Prostate gland (tissue), 2 donors: ENCODE results near the gene VWA3A. TPM values are rescaled to one million over a fixed set of nuclear protein-coding genes. Genes with fewer than 3 reads are reported as not detected.
A peak's percentile ranks its signal among the peaks of the same experiment; 100 is the strongest.

Source experiments
- DNase-seq: peaks from one replicate; pipeline ENCODE4 v3.0.0-alpha.2; 2019; ENCODE audit warnings: low spot score
- H3K27ac ChIP-seq, 2 donors: fragments of 200-600 bp; sonication (generic); 2 replicates each; pipeline ENCODE4 v1.5.1; 2017 to 2019
- H3K27me3 ChIP-seq: fragments of 200-600 bp; sonication (generic); replicated peaks from 2 replicates; pipeline ENCODE4 v1.5.1; 2019; ENCODE audit not compliant: insufficient read depth
- H3K36me3 ChIP-seq, 2 donors: fragments of 200-600 bp; sonication (generic); 1 replicate in 1 of 2; 2 replicates in 1 of 2; pipeline versions ENCODE4 v1.5.1 to v1.8.1; 2017 to 2019
- H3K4me1 ChIP-seq: fragments of 200-600 bp; sonication (generic); replicated peaks from 2 replicates; pipeline ENCODE4 v1.5.1; 2019
- H3K4me3 ChIP-seq, 2 donors: fragments of 200-600 bp; sonication (generic); 2 replicates each; pipeline ENCODE4 v1.5.1; 2017 to 2019
- H3K9me3 ChIP-seq: fragments of 200-600 bp; sonication (generic); 2 replicates; pipeline ENCODE4 v1.5.1; 2017
- POLR2A ChIP-seq: fragments of 450-650 bp; IDR thresholded peaks from one replicate; pipeline ENCODE4 v1.6.1; 2016; ENCODE audit warnings: antibody characterized with exemption, mild to moderate bottlenecking
- POLR2AphosphoS5 ChIP-seq: sonication (generic); formaldehyde crosslinking; IDR thresholded peaks from one replicate; pipeline ENCODE4 v1.6.1; 2017; ENCODE audit warnings: antibody characterized with exemption
- WGBS: methylation state at CpG from one replicate; pipeline ENCODE4 v1.1.5; 2018; 5-methylcytosine and 5-hydroxymethylcytosine counted together
- intact Hi-C: fragments of 100-400 bp; cut with DNase I; formaldehyde crosslinking; loops from one replicate; pipeline ENCODE4 v1.14.2; 2022
- total RNA-seq, 2 donors: library from RNA; depleted of rRNA; stranded (reverse); fragments of >200 nt; gene quantifications; one replicate each; pipeline ENCODE4 v1.1.0, GENCODE V29; 2016
- TF ChIP-seq, protein P1 (sequence below), 4 experiments: fragments of 200-600 bp in 2 of 4; fragments of 450-650 bp in 2 of 4; sonication (generic) in 2 of 4; IDR thresholded peaks; 1 replicate in 3 of 4; 2 replicates in 1 of 4; pipeline ENCODE4 v1.5.1; 2016 to 2019; ENCODE audit warnings: antibody characterized with exemption in 4 of 4, mild to moderate bottlenecking in 2 of 4, moderate library complexity in 2 of 4

VWA3A gene
- total RNA-seq, 2 donors from 2014 or later: 0.41 to 2.5 TPM

DNA sequence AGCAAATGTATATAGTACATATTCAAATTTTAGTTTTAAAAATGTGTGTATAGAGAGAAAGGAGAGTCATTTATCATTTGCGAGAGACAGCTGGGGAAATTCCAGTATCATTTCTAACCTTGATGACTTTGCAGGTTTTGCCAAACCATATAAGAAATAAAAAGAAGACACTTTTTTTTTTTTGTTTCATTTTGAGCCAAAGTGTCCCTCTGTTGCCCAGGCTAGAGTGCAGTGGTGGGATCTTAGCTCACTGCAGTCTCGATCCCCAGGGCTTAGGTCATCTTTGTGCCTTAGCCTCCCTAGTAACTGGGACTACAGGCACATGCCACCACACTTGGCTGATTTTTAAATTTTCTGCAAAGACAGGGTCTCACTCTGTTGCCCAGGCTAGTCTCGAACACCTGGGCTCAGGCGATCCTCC, 38.4 kb upstream of the VWA3A start:
- Histone ChIP-seq H3K27ac (no peak overlapping the region), H3K9me3 (no peaks in the 10 kb centered on the region), H3K4me1 (no peaks in the 10 kb centered on the region), H3K27me3 (no peaks in the 10 kb centered on the region), H3K36me3 (no peaks in the 10 kb centered on the region), H3K4me3 (no peak overlapping the region)
- WGBS: 95% methylated on average over 4 of the region's 4 CpGs
- TF ChIP-seq POLR2AphosphoS5 (no peak), POLR2A (no peak)
- TF ChIP-seq, protein P1, sequence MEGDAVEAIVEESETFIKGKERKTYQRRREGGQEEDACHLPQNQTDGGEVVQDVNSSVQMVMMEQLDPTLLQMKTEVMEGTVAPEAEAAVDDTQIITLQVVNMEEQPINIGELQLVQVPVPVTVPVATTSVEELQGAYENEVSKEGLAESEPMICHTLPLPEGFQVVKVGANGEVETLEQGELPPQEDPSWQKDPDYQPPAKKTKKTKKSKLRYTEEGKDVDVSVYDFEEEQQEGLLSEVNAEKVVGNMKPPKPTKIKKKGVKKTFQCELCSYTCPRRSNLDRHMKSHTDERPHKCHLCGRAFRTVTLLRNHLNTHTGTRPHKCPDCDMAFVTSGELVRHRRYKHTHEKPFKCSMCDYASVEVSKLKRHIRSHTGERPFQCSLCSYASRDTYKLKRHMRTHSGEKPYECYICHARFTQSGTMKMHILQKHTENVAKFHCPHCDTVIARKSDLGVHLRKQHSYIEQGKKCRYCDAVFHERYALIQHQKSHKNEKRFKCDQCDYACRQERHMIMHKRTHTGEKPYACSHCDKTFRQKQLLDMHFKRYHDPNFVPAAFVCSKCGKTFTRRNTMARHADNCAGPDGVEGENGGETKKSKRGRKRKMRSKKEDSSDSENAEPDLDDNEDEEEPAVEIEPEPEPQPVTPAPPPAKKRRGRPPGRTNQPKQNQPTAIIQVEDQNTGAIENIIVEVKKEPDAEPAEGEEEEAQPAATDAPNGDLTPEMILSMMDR (IDR thresholded peaks at IDR 0.05): no peak
- DNase-seq: no peak
- intact Hi-C loops: no loop called here

DNA sequence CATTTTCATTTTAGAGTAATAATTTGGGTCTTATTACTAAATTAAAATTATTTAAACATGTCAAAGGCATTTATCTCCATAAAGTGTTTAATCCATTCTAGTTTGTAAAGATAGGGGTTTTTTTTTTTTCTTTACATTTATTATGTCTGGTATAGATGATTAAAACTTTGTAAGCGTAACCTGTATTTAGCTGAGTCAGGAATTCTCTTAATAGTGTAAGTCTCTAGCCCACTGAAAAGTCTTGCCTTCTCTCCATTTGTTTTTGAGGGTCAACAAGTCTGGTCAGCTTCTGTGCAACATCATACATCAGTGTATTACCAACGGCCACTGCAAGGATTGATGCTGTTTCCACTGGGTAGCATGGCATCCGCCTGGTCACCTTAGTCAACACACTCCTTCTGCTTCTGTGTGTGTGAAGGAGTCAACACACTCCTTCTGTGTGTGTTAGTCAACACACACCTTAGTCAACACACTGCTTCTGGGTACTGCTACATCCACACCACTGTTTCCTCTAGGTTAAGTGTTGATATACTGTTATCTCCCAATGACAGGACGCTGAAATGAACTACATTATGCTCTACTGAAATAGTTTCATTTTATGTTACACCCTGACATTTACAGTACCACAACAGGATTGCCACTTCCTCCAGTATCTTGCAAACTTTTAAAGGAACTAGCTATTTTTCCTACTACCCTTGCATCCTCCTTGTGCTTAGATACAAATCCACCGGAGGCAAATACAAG, 37.3 kb upstream of the VWA3A start:
- Histone ChIP-seq H3K4me1 (no peaks in the 10 kb centered on the region), H3K36me3 (no peaks in the 10 kb centered on the region), H3K9me3 (no peaks in the 10 kb centered on the region), H3K4me3 (no peak overlapping the region), H3K27ac (no peak overlapping the region), H3K27me3 (no peaks in the 10 kb centered on the region)
- TF ChIP-seq POLR2A (no peak), POLR2AphosphoS5 (no peak)
- TF ChIP-seq, protein P1 (IDR thresholded peaks at IDR 0.05): no peak
- no peak for DNase-seq
- 86% methylated on average over 5 of the region's 5 CpGs for WGBS
- intact Hi-C loops: no loop called here

DNA sequence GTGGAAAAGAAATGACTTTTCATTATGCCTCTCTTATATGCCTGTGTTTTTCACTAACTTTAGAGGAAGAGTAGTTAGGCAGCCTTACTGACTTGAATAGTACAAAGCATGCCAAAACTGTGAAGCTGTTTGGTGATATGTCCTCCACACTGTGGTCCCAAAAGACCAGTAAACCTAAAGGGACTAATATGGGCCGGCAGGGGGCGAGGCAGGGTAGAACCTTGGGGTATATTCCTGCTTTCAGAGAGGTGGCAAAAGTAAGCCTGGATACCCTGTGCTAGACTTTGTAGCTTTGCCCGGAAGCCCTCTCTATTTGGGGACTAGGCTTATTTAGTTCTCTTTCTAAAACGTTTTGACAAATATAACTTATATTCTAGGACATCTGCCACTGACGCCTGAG, 36.5 kb upstream of the VWA3A start:
- DNase-seq: no peak
- Histone ChIP-seq H3K27me3 (no peaks in the 10 kb centered on the region), H3K9me3 (no peaks in the 10 kb centered on the region), H3K4me1 (no peaks in the 10 kb centered on the region), H3K4me3 (no peak overlapping the region), H3K27ac (no peak overlapping the region), H3K36me3 (no peaks in the 10 kb centered on the region)
- WGBS: 78% methylated on average over 5 of the region's 5 CpGs
- intact Hi-C loops: no loop called here
- TF ChIP-seq POLR2AphosphoS5 (no peak), POLR2A (no peak)
- TF ChIP-seq, protein P1 (IDR thresholded peaks at IDR 0.05): no peak

DNA sequence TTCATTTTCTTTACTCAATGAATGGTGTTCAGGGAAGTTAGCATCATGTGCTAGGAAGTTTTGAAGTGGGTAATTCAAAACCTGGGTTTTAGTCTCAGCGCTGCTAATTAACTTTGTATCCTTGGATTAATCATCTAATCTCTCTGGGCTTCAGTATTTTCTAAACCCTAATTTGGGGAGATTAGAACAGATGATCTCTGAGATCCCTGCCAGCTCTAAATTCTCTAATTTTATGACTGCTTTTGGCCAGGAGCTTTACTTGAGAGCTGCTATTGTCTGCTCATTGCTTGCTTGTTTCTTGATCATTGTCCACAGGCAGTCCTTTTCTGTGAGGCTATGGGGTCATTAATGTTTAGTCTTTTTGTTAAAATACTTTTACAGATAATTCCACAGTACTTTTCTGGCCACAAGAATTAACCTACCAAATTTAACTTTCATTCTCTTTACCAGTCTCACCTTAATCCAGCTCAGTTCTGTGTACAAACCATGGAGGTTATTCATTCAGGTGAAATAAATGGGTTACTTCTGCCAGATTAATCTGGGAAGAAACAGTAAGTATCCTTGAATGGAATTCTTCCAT, 28.4 kb upstream of the VWA3A start:
- Histone ChIP-seq H3K4me3 (no peak overlapping the region), H3K27me3 (no peaks in the 10 kb centered on the region), H3K36me3 (no peaks in the 10 kb centered on the region), H3K9me3 (no peaks in the 10 kb centered on the region), H3K27ac (no peak overlapping the region), H3K4me1 (no peaks in the 10 kb centered on the region)
- DNase-seq: no peak
- 64% methylated on average over 1 of the region's 1 CpG for WGBS
- intact Hi-C loops: no loop called here
- TF ChIP-seq, protein P1 (IDR thresholded peaks at IDR 0.05): no peak
- TF ChIP-seq POLR2A (no peak), POLR2AphosphoS5 (no peak)

DNA sequence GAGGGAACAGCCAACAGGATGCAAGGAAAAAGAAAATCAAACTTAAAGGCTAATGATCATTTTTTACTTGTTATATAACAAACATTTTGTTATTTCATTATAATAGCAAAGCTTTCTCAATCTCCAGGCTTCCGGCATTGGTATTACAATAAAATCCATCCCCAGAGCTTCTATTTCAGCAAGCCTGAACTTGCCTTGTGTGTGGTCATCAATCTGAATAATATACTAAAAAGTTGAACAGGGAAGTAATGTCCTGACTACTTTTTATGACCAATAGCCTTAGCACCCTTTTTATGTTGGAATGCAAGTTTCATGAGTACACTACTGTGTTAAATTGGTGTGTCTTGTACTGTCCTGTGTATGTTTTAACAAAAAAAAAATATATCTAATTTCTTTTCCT, 27.1 kb upstream of the VWA3A start:
- Histone ChIP-seq H3K27ac (no peak overlapping the region), H3K36me3 (no peaks in the 10 kb centered on the region), H3K4me3 (no peak overlapping the region), H3K9me3 (no peaks in the 10 kb centered on the region), H3K27me3 (no peaks in the 10 kb centered on the region), H3K4me1 (no peaks in the 10 kb centered on the region)
- 43% methylated on average over 1 of the region's 1 CpG for WGBS
- DNase-seq: peak; percentile 32
- intact Hi-C loops: no loop called here
- TF ChIP-seq POLR2A (no peak), POLR2AphosphoS5 (peak; percentile 58)
- TF ChIP-seq, protein P1 (IDR thresholded peaks at IDR 0.05): no peak
